ENCODE measurements around the gene CT45A9. TPM values are rescaled to one million over a fixed set of nuclear protein-coding genes. Genes with fewer than 3 reads are reported as not detected.
"Not testable (repeated sequence)": the region's sequence is repeated elsewhere in the genome, so short reads cannot be mapped to it uniquely, and the experiment has no call there.

CT45A9 gene
- total and polyA plus RNA-seq, 2 experiments from 2014 or later, result not detected

- H3K4me2 ChIP-seq; H3K27ac ChIP-seq (ENCODE audit: low read depth); H3K27me3 Mint-ChIP-seq (ENCODE audit: insufficient read depth, low read depth, poor library complexity); H3K4me1 Mint-ChIP-seq; ATAC-seq; H3K27me3 ChIP-seq (ENCODE audit: insufficient read depth); H3K36me3 ChIP-seq (ENCODE audit: insufficient read depth); H3K4me1 ChIP-seq (ENCODE audit: insufficient read depth); H3K27ac Mint-ChIP-seq; H3K36me3 Mint-ChIP-seq (ENCODE audit: low read depth); H4K20me1 ChIP-seq (replicated peaks; ENCODE audit: insufficient read depth); H3K9me2 ChIP-seq (ENCODE audit: insufficient read depth); H2AFZ ChIP-seq; H3F3A ChIP-seq (replicated peaks; ENCODE audit: low read depth); H3K4me3 ChIP-seq; H3K4me3 Mint-ChIP-seq; H3K79me2 ChIP-seq (replicated peaks; ENCODE audit: insufficient read depth): not testable (repeated sequence)
- TF ChIP-seq CTCF (conservative IDR thresholded peaks at IDR 0.05; ENCODE audit: low read depth in 2 of 2), result peak; percentile 20 to 53; a peak in 3 of 4 replicates
- peaks cover 23% of the 10 kb centered on the region for H3K9me3 Mint-ChIP-seq
- DNase-seq (ENCODE audit: low spot score), result peak; percentile 21
Observed at GRCh38 chrX:135888976-135889375, 17.4 kb upstream of the CT45A9 start.

- H3K27ac Mint-ChIP-seq; H3K4me1 ChIP-seq (ENCODE audit: insufficient read depth); H3K27ac ChIP-seq (ENCODE audit: low read depth); H3K9me2 ChIP-seq (ENCODE audit: insufficient read depth); H3K4me2 ChIP-seq; H4K20me1 ChIP-seq (replicated peaks; ENCODE audit: insufficient read depth); H3K36me3 Mint-ChIP-seq (ENCODE audit: low read depth); H2AFZ ChIP-seq; H3K36me3 ChIP-seq (ENCODE audit: insufficient read depth); H3K4me3 Mint-ChIP-seq; ATAC-seq; H3K79me2 ChIP-seq (replicated peaks; ENCODE audit: insufficient read depth); DNase-seq (ENCODE audit: low spot score); H3F3A ChIP-seq (replicated peaks; ENCODE audit: low read depth); H3K27me3 ChIP-seq (ENCODE audit: insufficient read depth); H3K4me1 Mint-ChIP-seq; H3K27me3 Mint-ChIP-seq (ENCODE audit: insufficient read depth, low read depth, poor library complexity); H3K4me3 ChIP-seq: not testable (repeated sequence)
- H3K9me3 Mint-ChIP-seq, result peaks cover 23% of the 10 kb centered on the region
Observed at GRCh38 chrX:135888230-135888629, 16.6 kb upstream of the CT45A9 start.

GRCh38 chrX:135882741-135883140, 11.1 kb upstream of the CT45A9 start:
- not testable (repeated sequence) for H3K4me3 ChIP-seq; H3K79me2 ChIP-seq (replicated peaks; ENCODE audit: insufficient read depth); H2AFZ ChIP-seq; ATAC-seq; H3K4me2 ChIP-seq; H3K27me3 Mint-ChIP-seq (ENCODE audit: insufficient read depth, low read depth, poor library complexity); H4K20me1 ChIP-seq (replicated peaks; ENCODE audit: insufficient read depth); H3K27ac ChIP-seq (ENCODE audit: low read depth); H3K4me1 ChIP-seq (ENCODE audit: insufficient read depth); H3F3A ChIP-seq (replicated peaks; ENCODE audit: low read depth); H3K27me3 ChIP-seq (ENCODE audit: insufficient read depth); H3K4me1 Mint-ChIP-seq; H3K9me3 Mint-ChIP-seq; H3K36me3 ChIP-seq (ENCODE audit: insufficient read depth); H3K4me3 Mint-ChIP-seq; H3K9me2 ChIP-seq (ENCODE audit: insufficient read depth); DNase-seq (ENCODE audit: low spot score); H3K36me3 Mint-ChIP-seq (ENCODE audit: low read depth); H3K27ac Mint-ChIP-seq

GRCh38 chrX:135854438-135854837, 17.2 kb downstream of the CT45A9 start, which contains the start of gene CT45A8:
Gene CT45A8, minus strand, starts transcription at chrX:135854538. Its CDS starts 3,755 bp downstream, at chrX:135850783.
- H3K4me1 ChIP-seq (ENCODE audit: insufficient read depth); H3K27ac ChIP-seq (ENCODE audit: low read depth); H3K27me3 Mint-ChIP-seq (ENCODE audit: insufficient read depth, low read depth, poor library complexity); H3K4me3 ChIP-seq; H3K27ac Mint-ChIP-seq; ATAC-seq; H3K79me2 ChIP-seq (replicated peaks; ENCODE audit: insufficient read depth); H3K9me3 Mint-ChIP-seq; H3F3A ChIP-seq (replicated peaks; ENCODE audit: low read depth); H3K4me2 ChIP-seq; H3K36me3 ChIP-seq (ENCODE audit: insufficient read depth); H3K36me3 Mint-ChIP-seq (ENCODE audit: low read depth); DNase-seq (ENCODE audit: low spot score); H3K4me3 Mint-ChIP-seq; H4K20me1 ChIP-seq (replicated peaks; ENCODE audit: insufficient read depth); H3K27me3 ChIP-seq (ENCODE audit: insufficient read depth); H2AFZ ChIP-seq; H3K4me1 Mint-ChIP-seq; H3K9me2 ChIP-seq (ENCODE audit: insufficient read depth): not testable (repeated sequence)

- not testable (repeated sequence) for H3K27me3 Mint-ChIP-seq (ENCODE audit: insufficient read depth, low read depth, poor library complexity); H3K4me3 Mint-ChIP-seq; H3K4me3 ChIP-seq; H3K36me3 Mint-ChIP-seq (ENCODE audit: low read depth); ATAC-seq; H2AFZ ChIP-seq; H4K20me1 ChIP-seq (replicated peaks; ENCODE audit: insufficient read depth); H3K4me1 Mint-ChIP-seq; H3K36me3 ChIP-seq (ENCODE audit: insufficient read depth); DNase-seq (ENCODE audit: low spot score); H3K9me3 Mint-ChIP-seq; H3K27ac ChIP-seq (ENCODE audit: low read depth); H3K4me2 ChIP-seq; H3K4me1 ChIP-seq (ENCODE audit: insufficient read depth); H3K9me2 ChIP-seq (ENCODE audit: insufficient read depth); H3F3A ChIP-seq (replicated peaks; ENCODE audit: low read depth); H3K27me3 ChIP-seq (ENCODE audit: insufficient read depth); H3K79me2 ChIP-seq (replicated peaks; ENCODE audit: insufficient read depth); H3K27ac Mint-ChIP-seq
Observed at GRCh38 chrX:135837180-135837579, 34.4 kb downstream of the CT45A9 start, which contains the start of gene CT45A7. Gene CT45A7, minus strand, starts transcription at chrX:135837280. Its CDS starts 3,747 bp downstream, at chrX:135833533.

GRCh38 chrX:135819912-135820311, 51.7 kb downstream of the CT45A9 start, which contains the start of gene CT45A2:
Gene CT45A2, minus strand, starts transcription at chrX:135820012. Its CDS starts 3,747 bp downstream, at chrX:135816265.
- not testable (repeated sequence) for H3K9me3 Mint-ChIP-seq; H3K27me3 Mint-ChIP-seq (ENCODE audit: insufficient read depth, low read depth, poor library complexity)

More at GRCh38 chrX:135819912-135820311, 51.7 kb downstream of the CT45A9 start, which contains the start of gene CT45A2:
- not testable (repeated sequence) for ATAC-seq; H3K9me2 ChIP-seq (ENCODE audit: insufficient read depth); H3K4me1 Mint-ChIP-seq; H3K27ac Mint-ChIP-seq; H3K4me2 ChIP-seq; H3K27me3 ChIP-seq (ENCODE audit: insufficient read depth); DNase-seq (ENCODE audit: low spot score); H3K4me3 Mint-ChIP-seq; H3K27ac ChIP-seq (ENCODE audit: low read depth); H3K79me2 ChIP-seq (replicated peaks; ENCODE audit: insufficient read depth); H2AFZ ChIP-seq; H3K4me3 ChIP-seq; H3F3A ChIP-seq (replicated peaks; ENCODE audit: low read depth); H3K36me3 ChIP-seq (ENCODE audit: insufficient read depth); H4K20me1 ChIP-seq (replicated peaks; ENCODE audit: insufficient read depth); H3K36me3 Mint-ChIP-seq (ENCODE audit: low read depth); H3K4me1 ChIP-seq (ENCODE audit: insufficient read depth)
